ENCODE measurements around the gene COQ8A.

The COQ8A gene

DNA sequence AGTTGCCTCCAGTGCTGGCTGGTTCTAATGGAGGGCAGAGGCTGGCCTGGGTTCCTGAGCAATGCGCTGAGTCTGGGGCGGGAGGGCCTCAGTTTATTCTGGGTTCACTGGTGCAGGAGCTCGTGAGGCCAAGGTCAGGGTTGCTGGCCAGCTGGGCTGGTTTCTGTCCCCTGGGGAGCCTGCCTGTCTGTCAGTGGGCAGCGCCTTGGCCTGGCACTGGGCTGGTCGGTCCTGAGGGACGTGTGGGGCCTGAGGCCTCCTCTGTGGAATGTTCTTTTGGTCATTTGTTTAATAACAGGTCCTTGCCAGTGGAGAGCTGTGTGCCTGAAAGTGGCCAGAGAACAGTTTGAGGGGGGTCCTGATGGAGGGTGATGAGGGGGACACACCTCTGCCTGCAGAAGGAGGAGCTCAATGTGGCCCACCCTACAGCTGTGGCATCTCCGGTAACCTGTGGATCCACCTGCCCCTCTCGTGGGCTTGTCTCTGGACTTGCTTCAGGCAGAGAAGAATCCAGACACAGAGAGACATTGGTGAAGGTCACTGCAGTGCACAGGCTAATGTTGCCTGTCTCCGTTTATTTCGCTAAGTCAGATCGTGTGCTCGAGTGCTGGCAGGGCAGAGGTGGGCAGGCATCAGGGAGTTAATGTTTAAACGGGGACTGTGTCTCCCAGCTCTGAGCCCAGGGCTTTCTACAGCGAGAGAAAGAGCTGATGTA is 34.6 kb downstream of the COQ8A start:
- DNase-seq, result peak; percentile 69

DNA sequence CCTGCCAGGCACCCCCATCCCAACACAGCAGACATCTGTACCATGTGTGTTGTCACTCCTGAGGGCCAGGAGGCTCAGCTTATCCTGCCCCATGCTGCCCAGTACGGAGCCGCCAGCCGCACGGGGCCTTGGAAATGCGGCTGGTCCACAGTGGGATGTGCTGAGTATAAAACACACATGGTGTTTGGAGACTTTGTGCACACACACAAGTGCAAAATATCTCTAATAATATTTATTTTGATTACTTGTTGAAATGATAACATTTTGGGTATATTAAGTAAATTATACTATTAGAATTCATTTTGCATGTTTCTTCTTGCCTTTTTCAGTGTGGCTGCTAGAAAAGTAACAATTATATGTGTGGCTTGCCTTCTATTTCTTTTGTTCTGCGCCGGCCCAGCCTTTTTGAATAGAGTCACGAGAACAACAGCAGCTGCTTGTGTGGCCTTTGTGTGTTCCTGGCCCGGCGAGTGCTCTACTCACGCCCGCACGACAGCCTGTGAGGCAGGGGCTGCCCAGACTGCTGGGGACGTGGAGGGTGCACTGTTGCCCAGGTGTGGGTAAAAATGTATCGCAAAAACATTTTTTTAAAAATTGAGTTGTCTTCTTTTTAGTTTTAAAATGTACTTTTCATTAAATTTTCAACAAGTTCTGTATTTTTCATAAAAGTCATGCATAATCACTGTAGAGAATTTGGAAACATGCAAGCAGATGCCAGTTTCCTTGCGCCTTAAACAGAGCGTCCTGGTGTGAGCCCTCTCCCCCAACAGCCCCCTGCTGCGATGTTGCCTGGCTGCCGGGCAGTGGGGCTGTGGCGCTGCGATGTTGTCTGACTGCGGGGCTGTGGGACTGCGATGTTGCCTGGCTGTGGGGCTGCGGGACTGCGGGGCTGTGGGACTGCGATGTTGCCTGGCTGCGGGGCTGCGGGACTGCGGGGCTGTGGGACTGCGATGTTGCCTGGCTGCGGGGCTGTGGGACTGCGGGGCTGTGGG is 35.5 kb downstream of the COQ8A start:
- peak; percentile 89 for DNase-seq

DNA sequence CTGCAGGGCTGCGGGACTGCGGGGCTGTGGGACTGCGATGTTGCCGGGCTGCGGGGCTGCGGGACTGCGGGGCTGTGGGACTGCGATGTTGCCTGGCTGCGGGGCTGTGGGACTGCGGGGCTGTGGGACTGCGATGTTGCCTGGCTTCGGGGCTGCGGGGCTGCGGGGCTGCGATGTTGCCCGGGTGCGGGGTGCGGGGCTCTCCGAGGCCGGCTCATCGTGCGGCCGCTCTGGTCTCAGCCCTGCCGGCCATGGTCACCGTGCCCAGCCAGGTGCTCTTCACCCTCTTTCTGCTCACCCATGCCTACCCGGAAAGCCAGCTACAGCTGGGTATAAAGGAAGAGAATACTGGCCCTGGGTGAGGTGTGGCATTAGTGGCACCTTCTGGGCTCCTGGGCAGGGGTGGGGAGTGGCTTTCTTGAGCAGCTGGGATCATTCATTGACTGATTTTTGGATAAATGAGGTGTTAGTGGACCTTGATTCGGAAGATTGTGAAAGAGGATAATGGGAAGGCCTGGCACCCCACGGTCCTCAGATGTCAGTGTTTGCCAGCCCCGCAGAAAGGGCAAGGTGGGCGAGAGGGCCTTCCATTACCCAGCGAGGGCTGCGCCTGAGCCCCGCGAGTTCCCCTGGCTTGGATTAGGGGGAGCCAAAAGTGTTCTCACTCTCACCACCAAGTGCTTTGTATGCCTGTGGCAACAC is 36.3 kb downstream of the COQ8A start:
- no peak for DNase-seq

DNA sequence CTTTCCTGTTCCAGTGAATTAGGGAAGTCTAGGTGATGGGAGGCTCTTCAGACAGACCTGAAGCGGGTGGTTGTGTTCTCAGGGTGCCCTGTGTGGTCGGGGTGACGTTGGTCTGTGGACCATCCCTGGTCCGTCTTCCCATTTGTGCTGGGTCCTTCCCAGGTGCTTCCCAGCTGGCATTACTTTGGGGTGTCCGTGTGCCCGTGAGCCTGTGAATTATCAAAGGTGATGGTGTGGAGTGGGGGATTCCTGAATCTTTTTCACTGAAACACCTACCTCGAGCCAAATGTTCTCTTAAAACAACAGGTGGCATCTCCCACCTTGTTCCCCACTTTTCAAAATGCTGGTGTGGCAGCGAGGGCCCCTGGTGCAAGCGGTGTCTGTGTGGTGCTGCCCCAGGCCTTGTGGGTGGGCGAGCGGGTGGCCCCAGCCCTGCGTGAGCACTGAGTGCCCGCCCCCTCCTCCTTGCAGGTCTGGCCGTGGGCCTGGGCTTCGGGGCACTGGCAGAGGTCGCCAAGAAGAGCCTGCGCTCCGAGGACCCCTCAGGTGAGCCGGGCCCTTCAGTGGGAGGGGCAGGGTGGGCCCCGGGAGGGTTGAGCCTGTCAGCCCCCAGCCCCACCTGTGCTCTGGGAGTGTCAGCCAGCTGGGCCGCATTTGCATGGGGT is 37.0 kb downstream of the COQ8A start:
- DNase-seq, result no peak

DNA sequence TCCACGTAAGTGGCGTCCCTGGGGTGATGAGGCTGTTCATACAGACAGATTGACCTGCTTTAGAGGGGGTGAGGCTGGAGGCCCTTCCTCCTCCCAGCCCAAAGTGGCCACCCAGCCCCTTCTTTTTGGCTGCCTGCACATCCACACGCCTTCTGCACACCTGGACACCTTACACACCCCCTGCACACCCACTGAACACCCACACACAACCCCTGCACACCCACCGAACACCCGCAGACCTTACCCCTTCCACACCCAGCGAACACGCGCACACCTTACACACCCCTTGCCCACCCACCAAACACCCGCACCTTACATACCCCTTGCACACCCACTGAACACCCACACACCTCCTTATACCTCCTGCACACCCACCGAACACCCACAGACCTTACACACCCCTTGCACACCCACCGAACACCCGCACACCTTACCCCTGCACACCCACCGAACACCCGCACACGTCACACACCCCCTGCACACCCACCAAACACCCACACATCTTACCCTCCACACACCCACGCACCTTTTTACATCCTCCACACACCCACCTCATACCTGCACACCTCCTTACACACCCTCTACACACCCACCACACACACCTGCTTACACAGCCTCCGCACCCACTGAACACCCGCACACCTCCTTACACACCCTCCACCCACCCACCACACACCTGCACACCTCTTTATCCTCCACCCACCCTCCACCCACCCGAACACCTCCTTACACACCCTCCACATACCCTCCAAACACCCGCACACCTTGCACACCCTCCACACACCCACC is 37.7 kb downstream of the COQ8A start:
- no peak for DNase-seq

DNA sequence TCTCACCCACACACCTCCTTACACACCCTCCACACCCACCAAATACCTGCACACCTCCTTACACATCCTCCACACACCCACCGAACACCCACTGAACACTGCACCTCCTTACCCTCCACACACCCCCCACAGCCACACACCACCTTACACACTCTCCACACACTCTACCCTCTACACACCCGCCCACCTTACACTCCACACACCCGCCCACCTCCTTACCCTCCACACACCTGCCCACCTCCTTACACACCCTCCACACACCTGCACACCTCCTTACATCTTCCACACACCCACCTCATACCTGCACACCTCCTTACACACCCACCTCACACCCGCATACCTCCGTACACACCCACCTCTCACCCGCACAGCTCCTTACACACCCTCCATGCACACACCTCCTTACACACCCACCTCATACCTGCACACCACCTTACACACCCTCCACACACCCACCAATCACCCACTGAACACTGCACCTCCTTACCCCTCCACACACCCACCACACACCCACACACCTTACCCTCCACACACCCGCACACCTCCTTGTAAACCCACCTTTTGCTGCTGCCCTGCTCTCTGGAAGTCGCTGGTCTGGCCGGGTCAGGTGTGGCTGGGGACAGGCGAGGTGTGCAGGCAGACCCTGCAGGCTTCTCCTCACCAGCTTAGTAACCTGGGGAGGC is 38.5 kb downstream of the COQ8A start:
- no peak for DNase-seq

DNA sequence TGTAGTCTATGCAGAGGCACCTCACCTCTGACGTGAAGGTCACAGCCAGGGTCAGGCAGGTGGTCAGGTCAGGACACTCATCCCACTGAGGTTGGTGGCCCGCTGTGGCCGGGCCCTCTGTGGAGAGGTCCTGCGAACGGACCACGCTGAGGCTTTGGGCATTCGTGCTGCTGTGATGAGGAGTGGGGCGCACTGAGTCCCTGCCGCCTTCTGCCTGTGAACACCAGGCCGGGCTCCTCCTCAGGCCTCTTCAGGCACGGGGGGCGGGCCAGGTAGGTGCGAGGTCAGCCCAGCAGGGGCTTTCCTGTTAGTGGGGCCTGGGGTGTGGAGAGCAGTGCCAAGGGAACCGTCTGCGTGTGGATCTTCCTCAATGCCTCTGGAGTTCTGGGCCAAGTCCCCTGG is 39.0 kb downstream of the COQ8A start:
- no peak for DNase-seq

DNA sequence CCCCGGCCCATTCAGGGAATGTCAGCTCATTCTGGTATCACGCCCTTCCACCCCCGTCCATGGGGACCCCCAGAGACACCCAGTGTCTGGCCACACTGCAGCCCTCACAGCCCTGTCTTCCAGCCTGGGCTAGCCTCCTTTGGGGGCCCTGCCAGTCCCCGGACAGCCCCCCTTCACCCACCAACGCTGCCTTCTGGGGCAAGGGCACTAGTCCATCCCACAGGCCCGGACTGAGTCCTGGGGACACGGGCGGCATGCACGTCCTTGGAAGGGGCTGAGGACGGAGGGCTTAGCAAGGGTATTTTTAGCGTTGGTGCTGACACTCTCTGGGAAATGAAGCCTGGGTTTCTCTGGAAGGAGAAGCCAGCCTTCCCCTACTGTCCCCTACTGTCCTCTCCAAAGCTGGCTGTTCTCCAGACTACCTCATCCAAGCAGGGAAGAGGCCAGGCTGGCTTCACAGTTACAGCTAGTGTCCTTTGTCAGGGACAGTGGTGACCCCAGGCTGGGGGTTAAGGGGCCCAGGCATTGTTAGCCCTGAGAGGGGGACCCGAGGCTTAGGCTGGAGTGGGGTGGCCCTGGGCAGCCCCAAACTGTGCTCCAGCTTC is 39.5 kb downstream of the COQ8A start:
- peak; percentile 35 for DNase-seq

DNA sequence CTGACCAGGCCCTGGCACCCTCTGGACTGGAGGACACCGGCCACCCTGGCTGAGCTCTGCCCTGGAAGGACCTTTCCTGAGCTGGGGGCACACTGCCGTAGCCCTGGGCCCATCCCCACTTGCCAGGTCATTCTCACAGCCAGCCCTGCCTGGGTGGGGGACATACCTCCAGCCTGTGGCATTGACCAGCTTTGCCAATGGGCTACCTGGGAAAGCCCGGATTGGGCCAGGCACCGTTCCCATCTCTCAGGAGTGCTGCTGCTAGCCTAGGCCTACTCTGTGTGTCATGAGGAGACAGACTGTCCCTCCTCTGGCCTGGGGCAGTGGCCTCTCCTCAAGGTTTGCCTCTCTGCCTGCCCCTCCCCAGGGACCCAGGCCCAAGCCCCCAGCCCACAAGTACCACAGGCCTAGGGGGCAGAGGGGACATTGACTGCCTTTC is 40.0 kb downstream of the COQ8A start:
- DNase-seq, result no peak

DNA sequence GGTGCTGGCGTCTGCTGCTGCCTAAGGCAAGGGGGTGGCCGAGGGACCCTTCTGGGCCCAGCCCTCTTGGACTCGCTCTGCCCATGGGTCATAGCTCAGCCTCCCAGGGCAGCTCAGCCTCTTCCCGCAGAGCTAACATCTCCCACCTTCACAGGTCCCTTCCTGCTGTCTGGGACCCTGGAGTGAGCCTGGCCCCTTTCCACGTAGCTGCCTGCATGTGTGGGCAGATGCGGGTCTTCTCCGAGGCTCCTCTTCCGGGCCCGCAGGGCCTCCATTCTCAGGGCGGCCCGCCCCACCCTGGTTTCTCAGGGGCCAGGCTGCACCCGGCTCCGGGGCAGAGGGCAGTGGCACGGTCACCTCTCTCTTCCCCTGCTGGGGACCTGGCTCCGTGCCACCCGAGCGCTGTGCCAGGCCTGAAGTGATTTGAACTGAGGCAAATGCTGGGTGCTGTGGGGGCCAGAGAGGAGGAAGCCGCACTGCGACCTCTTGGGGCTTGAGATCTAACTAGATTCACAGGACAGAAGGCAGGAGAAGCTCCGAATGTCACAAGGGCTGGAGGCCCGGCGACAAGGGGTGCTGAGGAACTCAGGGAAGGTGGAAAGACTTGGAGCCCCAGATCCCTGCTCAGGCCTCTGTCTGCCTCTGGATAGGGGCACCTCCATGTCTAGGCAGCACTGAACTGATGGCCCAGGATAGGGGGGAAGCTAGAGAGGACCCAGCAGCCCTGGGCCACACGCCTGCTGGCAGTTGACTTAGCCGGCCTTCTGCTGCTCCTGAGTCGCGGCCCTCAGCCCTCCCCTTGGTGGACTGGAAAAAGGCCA is 40.7 kb downstream of the COQ8A start:
- DNase-seq, result peak; percentile 35

DNA sequence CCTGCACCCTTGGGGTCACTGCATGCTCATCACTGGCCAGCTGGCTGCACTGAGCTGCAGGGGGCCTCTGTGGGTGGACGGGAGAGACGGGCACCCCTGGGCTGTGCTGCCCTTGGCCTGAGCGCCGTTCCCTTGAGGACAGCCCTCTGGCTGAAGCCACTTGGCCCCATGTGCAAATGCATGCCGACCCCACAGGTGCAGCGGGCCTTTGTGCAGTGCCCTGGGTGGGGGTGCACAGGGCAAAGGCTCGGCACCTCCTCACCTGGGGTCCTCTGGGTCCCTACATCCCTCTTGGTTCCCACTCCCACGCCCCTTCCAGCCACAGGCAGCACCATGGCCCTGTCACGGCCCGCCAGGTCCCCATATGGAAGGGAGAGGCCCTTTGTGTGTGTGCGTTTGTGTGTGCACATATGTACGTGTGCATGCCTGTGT is 41.3 kb downstream of the COQ8A start:
- no peak for DNase-seq

DNA sequence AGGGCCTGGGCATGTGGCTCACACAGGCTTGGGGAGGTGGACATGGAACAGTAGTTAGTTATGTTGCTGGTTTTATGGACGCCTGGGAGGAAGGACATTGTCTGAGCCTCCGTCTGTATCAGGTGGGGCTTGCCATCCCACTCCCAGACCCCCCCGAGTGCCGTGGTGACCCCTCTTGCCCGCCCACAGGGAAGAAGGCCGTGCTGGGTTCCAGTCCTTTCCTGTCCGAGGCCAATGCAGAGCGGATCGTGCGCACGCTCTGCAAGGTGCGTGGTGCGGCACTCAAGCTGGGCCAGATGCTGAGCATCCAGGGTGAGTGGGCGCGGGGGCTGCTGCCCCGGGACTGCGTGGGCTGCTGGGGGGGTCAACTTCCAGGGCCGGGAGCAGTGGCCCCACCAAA is 41.7 kb downstream of the COQ8A start:
- no peak for DNase-seq

DNA sequence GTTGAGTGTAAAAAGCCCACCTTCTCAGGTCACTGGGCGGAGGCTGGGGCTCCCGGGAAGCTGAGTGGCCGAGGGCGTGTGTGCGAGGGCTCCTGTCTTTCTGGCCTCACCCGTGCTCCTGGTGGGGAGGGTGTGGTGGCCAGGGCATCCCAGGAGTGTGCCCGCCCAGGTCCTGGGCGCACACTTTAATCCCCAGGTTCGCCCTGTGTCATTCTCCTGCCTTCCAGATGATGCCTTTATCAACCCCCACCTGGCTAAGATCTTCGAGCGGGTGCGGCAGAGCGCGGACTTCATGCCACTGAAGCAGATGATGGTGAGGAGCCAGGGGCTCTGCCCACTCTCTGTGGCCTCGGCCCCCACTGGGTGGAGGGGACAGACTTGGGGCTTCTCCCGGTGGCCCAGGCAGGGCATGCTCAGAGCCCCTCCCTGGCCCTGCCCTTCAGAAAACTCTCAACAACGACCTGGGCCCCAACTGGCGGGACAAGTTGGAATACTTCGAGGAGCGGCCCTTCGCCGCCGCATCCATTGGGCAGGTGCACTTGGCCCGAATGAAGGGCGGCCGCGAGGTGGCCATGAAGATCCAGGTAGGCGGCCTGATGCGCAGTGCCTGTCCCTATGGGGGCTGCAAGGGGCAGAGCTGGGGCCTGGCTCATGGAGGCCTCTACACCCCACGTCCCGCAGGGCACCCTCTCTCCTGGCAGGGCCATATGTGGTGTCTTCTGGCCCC is 42.5 kb downstream of the COQ8A start:
- no peak for DNase-seq

DNA sequence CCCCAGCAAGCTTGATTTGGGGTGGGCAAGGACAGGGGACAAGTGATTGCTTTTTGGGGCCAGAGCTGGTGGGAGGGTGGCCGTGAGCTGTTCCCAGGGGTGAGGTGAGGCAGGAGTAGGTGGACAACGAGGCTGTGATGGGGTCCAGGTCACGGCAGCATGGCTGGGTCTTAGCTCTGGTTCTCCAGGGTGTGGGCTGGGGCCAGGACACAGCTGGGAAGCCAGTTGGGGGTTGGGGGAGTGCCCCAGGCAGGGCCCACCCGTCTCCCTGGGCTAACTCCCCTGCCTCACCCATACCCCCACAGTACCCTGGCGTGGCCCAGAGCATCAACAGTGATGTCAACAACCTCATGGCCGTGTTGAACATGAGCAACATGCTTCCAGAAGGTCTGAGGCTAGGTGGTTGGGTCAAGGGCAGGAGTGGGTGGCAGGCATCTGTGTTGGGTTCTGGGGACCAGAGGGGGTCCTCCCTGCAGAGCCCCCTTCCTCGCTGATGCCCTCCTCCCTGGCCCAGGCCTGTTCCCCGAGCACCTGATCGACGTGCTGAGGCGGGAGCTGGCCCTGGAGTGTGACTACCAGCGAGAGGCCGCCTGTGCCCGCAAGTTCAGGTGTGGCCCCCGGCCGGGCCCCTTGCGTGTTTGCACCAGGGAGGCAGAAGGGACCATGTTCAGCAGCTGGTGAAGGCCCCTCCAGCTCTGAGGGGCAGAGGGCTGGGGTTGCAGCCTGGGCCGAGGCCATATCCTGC is 43.3 kb downstream of the COQ8A start:
- DNase-seq, result no peak

DNA sequence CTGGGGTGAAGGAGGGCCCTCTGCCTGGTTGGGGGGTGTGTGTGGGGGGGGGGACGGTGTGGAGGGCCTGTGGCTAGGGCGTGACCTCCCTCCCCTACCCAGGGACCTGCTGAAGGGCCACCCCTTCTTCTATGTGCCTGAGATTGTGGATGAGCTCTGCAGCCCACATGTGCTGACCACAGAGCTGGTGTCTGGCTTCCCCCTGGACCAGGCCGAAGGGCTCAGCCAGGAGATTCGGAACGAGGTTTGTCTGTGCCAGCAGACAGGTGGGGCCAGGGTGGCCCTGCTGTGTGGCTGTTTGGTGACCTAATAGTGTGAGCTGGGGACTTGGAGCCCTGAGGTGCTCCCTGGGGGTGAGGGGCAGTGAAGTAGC is 43.9 kb downstream of the COQ8A start:
- DNase-seq, result no peak

DNA sequence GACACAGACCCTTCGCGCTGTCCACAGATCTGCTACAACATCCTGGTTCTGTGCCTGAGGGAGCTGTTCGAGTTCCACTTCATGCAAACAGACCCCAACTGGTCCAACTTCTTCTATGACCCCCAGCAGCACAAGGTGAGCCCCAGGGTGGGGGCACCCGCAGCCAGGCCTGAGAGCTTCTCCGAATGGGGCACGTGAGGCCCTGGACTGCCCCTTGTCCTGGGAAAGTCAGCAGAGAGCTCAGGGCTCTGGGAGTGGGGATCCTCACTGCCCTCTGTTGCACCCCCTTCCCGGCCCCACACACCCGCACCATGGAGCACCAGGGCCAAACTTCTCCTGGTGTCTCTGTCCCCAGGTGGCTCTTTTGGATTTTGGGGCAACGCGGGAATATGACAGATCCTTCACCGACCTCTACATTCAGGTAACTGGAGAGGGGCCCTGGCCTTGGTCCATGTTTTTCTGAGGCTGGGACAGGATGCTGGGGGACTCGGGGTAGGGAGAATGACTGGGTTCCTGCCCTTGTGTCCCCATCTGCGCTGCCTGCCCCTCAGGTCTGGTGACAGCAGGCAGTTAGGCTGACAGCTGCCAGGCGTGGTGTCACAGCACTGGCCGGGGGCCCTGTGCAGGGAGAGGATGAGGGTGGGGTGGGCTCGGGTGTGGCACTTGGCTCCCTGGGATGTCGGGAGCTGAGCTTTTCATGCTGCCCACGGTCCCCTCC is 44.6 kb downstream of the COQ8A start:
- no peak for DNase-seq

DNA sequence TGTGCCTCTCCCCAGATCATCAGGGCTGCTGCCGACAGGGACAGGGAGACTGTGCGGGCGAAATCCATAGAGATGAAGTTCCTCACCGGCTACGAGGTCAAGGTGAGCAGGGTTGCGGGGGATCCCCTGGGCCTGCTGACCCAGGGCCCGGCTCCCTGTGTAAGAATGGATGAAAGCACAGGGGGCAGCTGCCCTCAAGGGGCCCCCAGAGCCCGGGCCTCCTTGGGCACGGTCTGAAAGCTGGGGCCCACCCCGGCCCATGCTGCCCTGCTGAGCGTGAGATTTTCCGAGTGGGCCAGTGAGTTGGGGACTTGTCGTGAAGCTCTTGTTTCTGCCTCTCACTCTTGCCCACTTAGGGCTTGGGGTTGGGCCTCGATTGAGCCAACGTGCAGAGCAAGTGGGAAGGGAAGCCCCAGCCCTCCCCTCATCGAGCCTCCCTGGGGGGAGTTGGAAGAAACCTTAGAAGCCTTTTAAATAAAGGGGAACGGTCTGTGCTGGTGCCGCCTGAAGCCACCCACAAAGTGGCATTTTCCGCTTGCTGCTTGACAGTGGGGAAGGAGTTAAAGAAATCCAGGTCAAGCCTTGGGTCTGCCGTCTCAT is 45.2 kb downstream of the COQ8A start:
- no peak for DNase-seq
